ENCODE results near the gene ASCL5.

ASCL5 gene

GRCh38 chr1:201136355-201137023, 9.5 kb upstream of the ASCL5 start:
- no peak for DNase-seq

- DNase-seq = no peak
These were observed 7.4 kb upstream of the ASCL5 start for GRCh38 chr1:201134405-201134804.

GRCh38 chr1:201131398-201131797, 4.4 kb upstream of the ASCL5 start:
- no peak for DNase-seq

- no peak for DNase-seq
These were observed 2.0 kb upstream of the ASCL5 start for GRCh38 chr1:201128962-201129361.

- no peak for DNase-seq
These were observed 1.5 kb upstream of the ASCL5 start for GRCh38 chr1:201128476-201128875.

- DNase-seq = no peak
These were observed 921 bp upstream of the ASCL5 start for GRCh38 chr1:201127755-201128455.

- peak; percentile 51 for DNase-seq
These were observed 537 bp downstream of the ASCL5 start for GRCh38 chr1:201126463-201126831.

GRCh38 chr1:201125800-201126199, 1.2 kb downstream of the ASCL5 start:
- DNase-seq = no peak

GRCh38 chr1:201125019-201125418, 2.0 kb downstream of the ASCL5 start:
- DNase-seq = no peak

- no peak for DNase-seq
These were observed 3.1 kb downstream of the ASCL5 start for GRCh38 chr1:201123866-201124265.

- no peak for DNase-seq
These were observed 4.5 kb downstream of the ASCL5 start for GRCh38 chr1:201122321-201122957.

- DNase-seq = peak; percentile 38
These were observed 7.5 kb downstream of the ASCL5 start for GRCh38 chr1:201119206-201120197.

GRCh38 chr1:201116091-201116490, 10.9 kb downstream of the ASCL5 start:
- no peak for DNase-seq

GRCh38 chr1:201115390-201115937, 11.5 kb downstream of the ASCL5 start:
- no peak for DNase-seq

GRCh38 chr1:201114245-201115131, 12.5 kb downstream of the ASCL5 start:
- DNase-seq = peak; percentile 94

- DNase-seq = no peak
These were observed 13.3 kb downstream of the ASCL5 start for GRCh38 chr1:201113451-201114244.

- DNase-seq = no peak
These were observed 14.1 kb downstream of the ASCL5 start for GRCh38 chr1:201112926-201113325.

GRCh38 chr1:201112173-201112731, 14.7 kb downstream of the ASCL5 start, which contains the start of gene CACNA1S:
TSS of gene CACNA1S (minus strand) at chr1:201112426. CDS start at chr1:201112339, 87 bp downstream.
- DNase-seq = no peak

- DNase-seq = no peak
These were observed 15.3 kb downstream of the ASCL5 start for GRCh38 chr1:201111672-201112071.

- DNase-seq = no peak
These were observed 15.8 kb downstream of the ASCL5 start for GRCh38 chr1:201111156-201111555.

All from NCI-H510A treated with DMSO at 0.1 percent for 48 hours (cell line).